GM12874 (cell line): ENCODE results near the gene SLC29A1.

Experiments used
- CTCF ChIP-seq: IDR thresholded peaks from 2 replicates; pipeline ENCODE4 v1.5.1; 2011; ENCODE audit warnings: low read depth, mild to moderate bottlenecking, control low read depth, low read length, moderate library complexity; ENCODE audit not compliant: insufficient read depth

The SLC29A1 gene

GRCh38 chr6:44251576-44252524, 28.5 kb downstream of the SLC29A1 start:
- no peak for TF ChIP-seq CTCF

GRCh38 chr6:44253307-44254101, 30.1 kb downstream of the SLC29A1 start:
- TF ChIP-seq CTCF, result peak; percentile 61

DNA sequence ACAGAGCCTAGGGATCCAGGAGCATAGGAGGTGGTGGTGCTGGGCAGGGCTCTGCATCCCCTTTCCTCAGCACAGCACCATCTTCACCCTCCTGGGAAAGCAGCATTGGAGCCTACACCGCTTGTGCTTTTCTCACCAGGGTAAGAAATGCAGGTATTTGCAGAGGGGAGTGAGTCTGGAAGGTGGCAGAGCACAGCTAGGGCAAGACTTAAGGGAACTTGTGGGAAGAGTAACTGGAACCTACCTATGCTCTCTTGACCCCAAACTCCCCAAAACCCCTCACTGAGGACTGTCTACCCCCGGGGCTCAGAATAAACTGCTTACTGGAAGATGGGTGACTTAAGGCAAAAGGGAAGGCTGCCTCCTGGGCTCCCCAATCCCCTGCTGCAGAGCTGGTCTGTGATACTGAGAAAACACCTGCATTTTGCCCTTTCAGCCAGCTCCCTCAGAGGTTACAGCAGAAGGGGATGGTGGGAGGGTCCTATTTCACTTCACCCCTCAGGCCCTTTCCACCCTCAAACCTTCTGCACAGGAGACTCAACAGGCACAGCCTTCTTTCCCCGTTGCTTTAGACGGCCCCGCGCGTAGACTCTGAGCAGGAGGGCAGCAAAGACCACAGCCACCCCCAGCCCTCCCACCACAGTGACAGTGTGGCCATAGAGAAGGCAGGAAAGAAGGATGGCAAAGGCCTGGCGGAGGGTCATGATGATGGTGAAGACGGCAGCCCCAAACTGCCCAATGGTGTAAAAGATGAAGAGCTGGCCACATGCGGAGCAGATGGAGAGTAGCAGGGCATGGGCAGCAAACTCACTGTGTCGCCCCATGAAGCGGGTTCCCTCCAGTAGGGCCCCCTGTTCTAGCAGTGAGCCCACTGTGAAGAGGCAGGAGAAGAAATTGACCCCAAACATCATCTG, 31.1 kb downstream of the SLC29A1 start:
- no peak for TF ChIP-seq CTCF

GRCh38 chr6:44255105-44255808, 31.9 kb downstream of the SLC29A1 start:
- TF ChIP-seq CTCF, result no peak

GRCh38 chr6:44255871-44256774, 32.7 kb downstream of the SLC29A1 start:
- TF ChIP-seq CTCF, result no peak

DNA sequence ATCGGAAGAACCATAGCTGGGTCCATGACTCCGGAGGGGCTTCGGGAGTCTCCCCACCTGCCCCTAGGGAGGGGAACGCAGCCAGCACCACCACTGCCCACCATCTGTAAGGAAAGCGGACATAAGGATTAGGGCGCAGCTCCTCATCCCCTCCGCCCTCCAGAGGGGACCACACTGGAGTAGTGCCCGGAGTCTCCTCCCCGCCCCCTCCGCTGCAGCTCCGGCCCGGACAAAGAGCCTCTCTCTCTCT, 33.3 kb downstream of the SLC29A1 start:
- TF ChIP-seq CTCF, result no peak
